ENCODE results near the gene TGFBI. TPM values are rescaled to one million over a fixed set of nuclear protein-coding genes. Genes with fewer than 3 reads are reported as not detected.

TGFBI gene
- total and polyA plus RNA-seq, 9 of the 15 experiments (the other 6 are each of a cell fraction or from before 2014, with no cell fraction given): 0.05 to 0.62 (median 0.08) TPM; not detected in 6

GRCh38 chr5:136080113-136080482 is 51.3 kb downstream of the TGFBI start:
- Histone ChIP-seq H3K4me3 (no peak overlapping the region), H3K4me1 (replicated peaks in 1 of 2; ENCODE audit: control insufficient read depth in 2 of 2, insufficient read depth in 2 of 2, low read length in 2 of 2) (peaks cover 9 to 12% of the 10 kb centered on the region in 2 experiments; a peak in 4 of 5 replicates), H3K79me2 (ENCODE audit: control insufficient read depth, insufficient read depth, low read length) (no peaks in the 10 kb centered on the region), H3K9ac (ENCODE audit: insufficient read depth in 1 of 2, low read depth in 2 of 2, low read length in 2 of 2) (0 out of 4 replicates have a peak overlapping the region, but pooled peaks of 1 of the 2 experiments have one; percentile 15), H3K4me2 (ENCODE audit: insufficient read depth, low read length) (peak overlapping the region; percentile 61), H3K9me1 (ENCODE audit: control insufficient read depth, insufficient read depth, low read length) (no peaks in the 10 kb centered on the region), H3K27ac (ENCODE audit: extremely low read depth, low read depth, low read length) (no peak overlapping the region), H3K27me3 (ENCODE audit: control insufficient read depth in 2 of 2, insufficient read depth in 2 of 2, low read length in 2 of 2) (peaks cover 11 to 15% of the 10 kb centered on the region in 2 experiments), H3K9me3 (replicated peaks; ENCODE audit: control insufficient read depth, insufficient read depth, low read depth, low read length) (no peaks in the 10 kb centered on the region), H2AFZ (ENCODE audit: low read depth, low read length) (peak overlapping the region; percentile 87), H3K36me3 (ENCODE audit: control insufficient read depth, insufficient read depth, low read length) (no peaks in the 10 kb centered on the region), H4K20me1 (replicated peaks; ENCODE audit: control insufficient read depth, insufficient read depth, low read length) (no peaks in the 10 kb centered on the region)
- no peak for ATAC-seq
- in situ Hi-C loops (cut with MboI): no loop called here
- no TSS peak for BruUV-seq (replicated peaks)
- 81% methylated on average over 12 of the region's 13 CpGs for WGBS (ENCODE audit: insufficient coverage, low coverage, missing lambda C conversion rate)
- ChIA-PET CTCF (ENCODE audit: low intra/inter-chr PET ratio) (no interaction called here), POLR2A (interaction anchor here (0.5 to 1.3 kb wide), 3 partner anchors 9 to 176 kb away, joined by 4 to 7 read pairs (median 4); no protein-coding TSS in a partner anchor)
- no peak for TF ChIP-seq LCOR (CRISPR knock-in tag; IDR thresholded peaks at IDR 0.05)
- TF ChIP-seq FOXA3 (CRISPR knock-in tag; conservative IDR thresholded peaks at IDR 0.05 in 1 of 2, IDR thresholded peaks at IDR 0.05 in 1 of 2): peak in 1 of 2 experiments; percentile 52; a peak in 1 of 4 replicates
- TF ChIP-seq CEBPG (CRISPR knock-in tag; IDR thresholded peaks at IDR 0.05): 0 out of 2 replicates have a peak, but pooled peaks have one; percentile 43
- TF ChIP-seq CEBPG (tag; conservative IDR thresholded peaks at IDR 0.05 in 1 of 2, IDR thresholded peaks at IDR 0.05 in 1 of 2): no peak
- TF ChIP-seq MBD1 (CRISPR knock-in tag; IDR thresholded peaks at IDR 0.05): 0 out of 2 replicates have a peak, but pooled peaks have one; percentile 47
- TF ChIP-seq ARID4B (CRISPR knock-in tag; IDR thresholded peaks at IDR 0.05): peak; percentile 48; the same call in 1 of the 2 replicates
- intact Hi-C loops (cut with micrococcal nuclease): loop anchor here (5.0 kb wide), 2 partner anchors 52 to 92 kb away; partner anchors contain the start of gene SMAD5
- peak; percentile 48 for FAIRE-seq
- no peak for DNase-seq (ENCODE audit: extremely low read depth in 1 of 4, low spot score in 3 of 4)
